Stomach (tissue), 4 donors: ENCODE results near the gene NOC2L.

Experiments used
- EP300 ChIP-seq: sonication (generic); formaldehyde crosslinking; IDR thresholded peaks from one replicate; pipeline ENCODE4 v1.6.1; 2017; ENCODE audit warnings: antibody characterized with exemption
- POLR2A ChIP-seq, 4 donors: fragments of 450-650 bp; IDR thresholded peaks; one replicate each; pipeline ENCODE4 v1.6.1; 2016; ENCODE audit warnings: antibody characterized with exemption in 4 of 4, control low read depth in 2 of 4, mild to moderate bottlenecking in 1 of 4, moderate library complexity in 1 of 4
- TF ChIP-seq, protein P1 (sequence below), 7 experiments: fragments of 450-650 bp in 4 of 7; fragments of 200-600 bp in 3 of 7; sonication (generic) in 3 of 7; IDR thresholded peaks; one replicate each; pipeline ENCODE4 v1.5.1; 2016 to 2019; ENCODE audit warnings: antibody characterized with exemption in 7 of 7, control low read depth in 2 of 7, mild to moderate bottlenecking in 1 of 7

DNA sequence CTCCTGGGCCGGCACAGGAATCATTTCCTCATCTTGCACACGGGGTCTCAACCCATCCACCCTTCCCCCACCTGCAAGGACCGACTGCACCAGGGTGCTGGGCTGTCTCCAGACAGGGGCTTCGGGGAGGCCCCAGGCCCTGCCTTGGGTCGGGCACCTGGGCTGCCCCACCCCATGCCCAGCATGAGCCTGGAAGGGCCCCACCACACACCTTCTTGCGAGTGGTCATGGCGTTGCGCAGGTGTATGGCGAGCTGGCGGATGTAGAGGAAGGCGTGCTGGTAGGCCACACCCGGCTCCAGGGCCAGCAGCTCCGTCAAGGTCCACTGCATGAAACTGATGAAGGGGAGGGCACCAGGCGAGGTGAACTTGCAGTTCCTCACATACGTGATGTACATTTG lies 6.9 kb downstream of the NOC2L start:
- TF ChIP-seq, protein P1, sequence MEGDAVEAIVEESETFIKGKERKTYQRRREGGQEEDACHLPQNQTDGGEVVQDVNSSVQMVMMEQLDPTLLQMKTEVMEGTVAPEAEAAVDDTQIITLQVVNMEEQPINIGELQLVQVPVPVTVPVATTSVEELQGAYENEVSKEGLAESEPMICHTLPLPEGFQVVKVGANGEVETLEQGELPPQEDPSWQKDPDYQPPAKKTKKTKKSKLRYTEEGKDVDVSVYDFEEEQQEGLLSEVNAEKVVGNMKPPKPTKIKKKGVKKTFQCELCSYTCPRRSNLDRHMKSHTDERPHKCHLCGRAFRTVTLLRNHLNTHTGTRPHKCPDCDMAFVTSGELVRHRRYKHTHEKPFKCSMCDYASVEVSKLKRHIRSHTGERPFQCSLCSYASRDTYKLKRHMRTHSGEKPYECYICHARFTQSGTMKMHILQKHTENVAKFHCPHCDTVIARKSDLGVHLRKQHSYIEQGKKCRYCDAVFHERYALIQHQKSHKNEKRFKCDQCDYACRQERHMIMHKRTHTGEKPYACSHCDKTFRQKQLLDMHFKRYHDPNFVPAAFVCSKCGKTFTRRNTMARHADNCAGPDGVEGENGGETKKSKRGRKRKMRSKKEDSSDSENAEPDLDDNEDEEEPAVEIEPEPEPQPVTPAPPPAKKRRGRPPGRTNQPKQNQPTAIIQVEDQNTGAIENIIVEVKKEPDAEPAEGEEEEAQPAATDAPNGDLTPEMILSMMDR (IDR thresholded peaks at IDR 0.05), result no peak
- no peak for TF ChIP-seq POLR2A (IDR thresholded peaks at IDR 0.05)
- TF ChIP-seq EP300, result no peak
